NCI-H2029 treated with DMSO at 0.1 percent for 48 hours (cell line): Measurements from ENCODE around the gene ST7.

ENCODE experiments used
- DNase-seq: peaks from one replicate; lab custom pipeline; 2025; lab: John Stamatoyannopoulos, UW

Gene ST7

DNA sequence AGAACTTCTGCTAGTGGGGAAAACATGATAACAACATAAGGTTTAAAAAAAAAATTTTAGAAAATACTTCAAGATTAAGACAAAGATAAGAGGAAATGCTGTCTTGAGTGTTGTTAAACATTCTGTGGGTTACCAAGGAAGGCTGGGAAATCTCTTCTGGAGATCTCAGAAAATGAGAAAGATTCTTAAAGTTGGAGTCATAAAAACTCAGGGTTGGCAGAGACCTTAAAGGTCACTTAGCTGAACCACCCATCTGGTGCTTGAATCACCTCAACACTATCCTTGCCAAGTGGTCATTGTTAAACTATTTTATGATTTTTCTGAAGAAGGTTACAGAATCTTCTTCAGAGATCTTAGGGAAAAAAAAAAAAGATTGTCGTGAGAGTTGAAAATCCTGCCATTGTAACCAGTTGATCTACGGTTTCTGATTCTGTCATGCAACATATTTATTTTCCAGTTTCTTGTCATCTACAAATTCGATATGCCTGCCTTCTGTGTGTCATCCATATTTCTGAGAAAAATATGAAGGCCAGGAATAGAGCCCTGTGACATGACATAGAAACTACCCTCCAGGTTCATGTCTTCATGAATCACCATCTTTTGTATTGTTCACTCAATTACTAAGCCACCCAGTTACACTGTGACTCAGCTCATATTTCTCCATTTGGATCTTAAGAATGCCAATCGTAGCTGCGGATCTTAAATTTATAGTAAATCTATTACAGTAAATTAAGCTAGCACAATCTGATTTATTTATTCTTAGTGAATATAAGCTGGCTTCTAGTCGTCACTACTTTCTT is 179.2 kb downstream of the ST7 start:
- no peak for DNase-seq

DNA sequence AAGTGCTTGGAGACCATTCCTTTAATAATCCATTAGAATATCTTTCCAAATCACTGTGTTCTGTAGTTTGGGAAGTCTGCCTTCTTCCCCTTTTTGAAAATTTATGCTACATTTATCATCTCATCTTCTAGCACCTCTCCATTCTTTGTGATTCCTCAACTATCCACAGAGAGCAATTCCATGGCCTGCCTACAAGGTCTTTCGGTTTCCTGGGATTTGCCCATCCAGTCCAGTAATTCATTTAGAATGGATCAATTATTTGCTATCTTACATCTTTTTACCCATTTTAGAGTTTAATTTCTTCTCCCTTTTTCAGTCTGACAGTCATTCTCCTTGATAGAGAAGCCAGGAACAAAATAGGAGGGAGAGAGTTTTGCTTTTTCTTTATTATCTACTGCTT is 179.8 kb downstream of the ST7 start:
- DNase-seq: no peak

DNA sequence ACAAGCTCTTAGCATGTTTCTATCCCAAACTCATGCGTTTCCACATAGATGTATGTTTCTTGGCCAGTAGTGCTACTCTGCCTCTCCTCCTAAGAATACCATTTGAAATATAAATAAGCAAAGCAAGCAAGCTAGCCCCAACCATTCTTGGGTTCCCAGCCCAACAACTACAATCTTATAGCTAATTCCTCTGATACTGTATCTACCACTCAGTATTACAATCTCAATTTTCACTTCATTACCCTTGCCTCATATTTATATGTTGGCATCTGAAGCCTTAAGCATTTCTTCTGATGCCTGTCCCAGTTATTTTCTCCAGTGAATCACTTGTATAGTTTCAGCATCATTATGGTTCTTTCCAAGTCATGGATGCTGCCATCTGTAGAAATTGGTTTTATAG is 181.1 kb downstream of the ST7 start:
- DNase-seq: no peak

DNA sequence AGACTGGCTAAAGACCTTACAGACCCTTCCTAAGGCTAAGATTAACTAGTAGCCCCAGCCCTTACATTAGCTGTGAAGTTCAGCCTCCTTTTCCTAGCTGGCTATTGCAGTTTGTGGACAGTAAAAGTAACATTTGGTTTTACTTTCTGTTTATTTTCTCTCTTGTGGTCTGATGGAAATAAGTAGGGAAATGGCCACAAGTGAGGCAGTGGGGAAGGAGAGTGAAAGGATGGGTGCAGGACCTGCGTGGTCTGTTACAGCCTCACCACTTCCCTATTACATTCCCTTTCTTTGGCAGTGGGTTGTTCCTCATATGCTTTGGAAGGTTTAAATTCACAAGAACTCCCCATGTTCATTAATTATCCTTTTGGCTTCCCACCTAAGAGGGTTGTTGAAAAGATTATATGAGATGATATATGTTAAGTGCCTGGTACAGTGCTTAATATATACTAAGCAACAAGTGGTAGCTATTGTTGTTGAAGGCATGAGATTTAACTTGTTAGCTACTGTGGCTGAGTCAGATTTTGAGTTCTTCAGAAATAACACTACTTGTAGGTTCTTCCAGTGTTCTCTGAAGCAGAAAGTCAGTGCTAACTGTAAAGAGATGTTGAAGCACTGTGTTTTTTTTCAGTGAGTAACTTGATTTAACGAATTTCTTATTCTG is 181.7 kb downstream of the ST7 start:
- DNase-seq: no peak

DNA sequence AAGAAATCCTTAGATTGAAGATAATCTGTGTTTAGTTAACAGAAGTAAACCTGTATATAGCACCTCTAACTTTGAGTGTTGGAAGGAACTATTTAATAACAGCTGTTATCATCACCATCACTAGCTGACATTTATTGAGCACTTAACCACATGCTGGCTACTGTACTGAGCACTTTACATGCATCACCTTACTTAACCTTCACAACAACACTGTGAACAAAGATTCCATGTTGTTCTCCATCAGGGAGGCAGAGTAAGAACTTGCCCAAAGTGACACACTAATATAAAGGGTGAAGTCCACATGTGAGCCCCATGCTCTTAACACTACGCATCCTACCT is 182.2 kb downstream of the ST7 start:
- no peak for DNase-seq

GRCh38 chr7:117137868-117138267 is 184.6 kb downstream of the ST7 start:
- no peak for DNase-seq

GRCh38 chr7:117138495-117138894 is 185.2 kb downstream of the ST7 start:
- DNase-seq: no peak

GRCh38 chr7:117138981-117139380 is 185.7 kb downstream of the ST7 start:
- DNase-seq: no peak

GRCh38 chr7:117139397-117139984 is 186.2 kb downstream of the ST7 start:
- no peak for DNase-seq

- DNase-seq: no peak
These were observed 187.6 kb downstream of the ST7 start for GRCh38 chr7:117140921-117141320.

GRCh38 chr7:117143066-117143465 is 189.8 kb downstream of the ST7 start:
- DNase-seq: no peak

DNA sequence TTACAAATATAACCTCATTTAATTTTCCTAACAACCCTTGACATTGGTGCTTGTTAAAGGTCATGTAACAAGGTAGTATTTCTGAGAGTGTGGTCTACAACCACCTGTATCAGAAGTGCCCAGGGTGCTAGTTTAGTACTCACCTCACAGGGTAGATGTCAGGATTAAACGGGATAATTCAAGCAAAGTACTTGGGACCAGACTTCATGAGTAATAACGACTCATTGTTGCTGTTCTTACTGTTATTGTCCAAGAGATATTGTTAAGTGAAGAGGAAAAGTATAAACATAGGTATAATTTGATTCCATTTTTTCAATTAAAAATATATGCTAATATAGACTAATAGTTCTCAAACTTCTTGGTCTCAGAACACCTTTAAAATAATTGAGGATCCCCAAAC is 190.3 kb downstream of the ST7 start:
- no peak for DNase-seq

- DNase-seq: no peak
These were observed 192.0 kb downstream of the ST7 start for GRCh38 chr7:117145333-117145732.

- no peak for DNase-seq
These were observed 192.8 kb downstream of the ST7 start for GRCh38 chr7:117146059-117146458.

DNA sequence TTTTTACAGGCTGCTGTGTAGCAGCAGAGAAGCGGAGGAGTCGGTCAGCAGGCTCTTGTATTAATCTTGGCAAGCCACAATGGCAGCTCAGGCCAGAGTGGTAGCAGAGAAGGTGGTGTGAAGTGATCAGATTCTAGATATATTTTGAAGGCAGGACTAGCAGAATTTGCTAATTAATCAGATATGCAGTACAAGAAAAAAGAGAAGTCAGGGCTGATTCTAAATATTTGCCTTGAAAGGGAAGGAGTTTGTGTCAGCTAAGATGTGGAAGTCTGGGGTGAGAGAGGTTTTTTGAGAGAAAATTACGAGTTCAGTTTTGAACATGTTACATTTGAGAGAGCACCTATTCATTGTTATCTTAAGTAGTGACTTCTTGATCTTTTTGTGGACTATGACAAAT is 193.2 kb downstream of the ST7 start:
- no peak for DNase-seq

GRCh38 chr7:117148971-117149370 is 195.7 kb downstream of the ST7 start:
- no peak for DNase-seq

DNA sequence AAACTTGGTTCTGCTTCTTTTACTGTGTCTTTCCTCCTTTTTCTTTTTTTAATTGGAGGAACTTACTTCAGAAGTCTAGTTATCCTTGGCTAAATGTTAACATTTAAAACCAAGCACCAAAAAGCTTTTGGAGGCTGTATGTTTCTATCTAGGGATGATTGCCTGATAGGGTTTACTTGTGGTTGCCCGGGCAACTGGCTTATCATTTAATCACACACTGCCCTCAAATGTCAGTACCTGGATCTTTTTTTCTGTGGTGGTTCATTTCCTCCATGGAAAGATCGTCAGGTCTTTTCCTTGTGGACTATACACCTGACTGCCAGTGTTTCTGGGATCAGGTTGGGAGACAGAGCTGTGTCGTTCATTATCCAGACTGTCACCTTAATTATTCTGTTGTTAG is 196.4 kb downstream of the ST7 start:
- no peak for DNase-seq

- DNase-seq: no peak
These were observed 199.1 kb downstream of the ST7 start for GRCh38 chr7:117152213-117153007.

- no peak for DNase-seq
These were observed 199.8 kb downstream of the ST7 start for GRCh38 chr7:117153016-117153545.

GRCh38 chr7:117154721-117155120 is 201.4 kb downstream of the ST7 start:
- DNase-seq: no peak

- no peak for DNase-seq
These were observed 202.4 kb downstream of the ST7 start for GRCh38 chr7:117155694-117156093.
